NCI-H345 treated with DMSO at 0.1 percent for 48 hours (cell line): ENCODE data around the gene ADD2.
"Not testable (repeated sequence)": the region's sequence is repeated elsewhere in the genome, so short reads cannot be mapped to it uniquely, and the experiment has no call there.

Source experiments
- DNase-seq: peaks from one replicate; lab custom pipeline; 2025; ENCODE audit not compliant: unreplicated experiment; lab: John Stamatoyannopoulos, UW

Gene ADD2

GRCh38 chr2:70753902-70754301 lies 14.1 kb downstream of the ADD2 start:
- DNase-seq: peak; percentile 18

- no peak for DNase-seq
These were observed 15.0 kb downstream of the ADD2 start for GRCh38 chr2:70753031-70753430.

- no peak for DNase-seq
These were observed 15.6 kb downstream of the ADD2 start for GRCh38 chr2:70752396-70752795.

GRCh38 chr2:70751881-70752280 lies 16.1 kb downstream of the ADD2 start:
- DNase-seq: no peak

GRCh38 chr2:70750320-70750719 lies 17.7 kb downstream of the ADD2 start:
- DNase-seq: no peak

- DNase-seq: no peak
These were observed 19.8 kb downstream of the ADD2 start for GRCh38 chr2:70748002-70748784.

GRCh38 chr2:70747284-70747683 lies 20.7 kb downstream of the ADD2 start:
- DNase-seq: no peak

GRCh38 chr2:70746094-70746974 lies 21.7 kb downstream of the ADD2 start:
- DNase-seq: peak; percentile 48

- no peak for DNase-seq
These were observed 22.6 kb downstream of the ADD2 start for GRCh38 chr2:70745276-70745825.

- no peak for DNase-seq
These were observed 23.6 kb downstream of the ADD2 start for GRCh38 chr2:70744397-70744796.

- DNase-seq: no peak
These were observed 24.3 kb downstream of the ADD2 start for GRCh38 chr2:70743677-70744076.

- DNase-seq: no peak
These were observed 24.9 kb downstream of the ADD2 start for GRCh38 chr2:70743068-70743467.

GRCh38 chr2:70739492-70739891 lies 28.5 kb downstream of the ADD2 start:
- DNase-seq: not testable (repeated sequence)

- no peak for DNase-seq
These were observed 29.8 kb downstream of the ADD2 start for GRCh38 chr2:70738159-70738558.

- no peak for DNase-seq
These were observed 32.9 kb downstream of the ADD2 start for GRCh38 chr2:70735071-70735470.

GRCh38 chr2:70733646-70734180 lies 34.3 kb downstream of the ADD2 start:
- DNase-seq: no peak

- DNase-seq: no peak
These were observed 35.0 kb downstream of the ADD2 start for GRCh38 chr2:70732766-70733645.

GRCh38 chr2:70730730-70731129 lies 37.3 kb downstream of the ADD2 start:
- DNase-seq: no peak

GRCh38 chr2:70729647-70730046 lies 38.4 kb downstream of the ADD2 start:
- DNase-seq: no peak

- no peak for DNase-seq
These were observed 39.9 kb downstream of the ADD2 start for GRCh38 chr2:70728128-70728527.
